ENCODE data around the gene HK3.
"Not testable (repeated sequence)": the region's sequence is repeated elsewhere in the genome, so short reads cannot be mapped to it uniquely, and the experiment has no call there.

The HK3 gene

GRCh38 chr5:176883700-176884570 is 15.2 kb downstream of the HK3 start:
- no peak for DNase-seq (ENCODE audit: extremely low read depth in 1 of 2, low read depth in 1 of 2)

DNA sequence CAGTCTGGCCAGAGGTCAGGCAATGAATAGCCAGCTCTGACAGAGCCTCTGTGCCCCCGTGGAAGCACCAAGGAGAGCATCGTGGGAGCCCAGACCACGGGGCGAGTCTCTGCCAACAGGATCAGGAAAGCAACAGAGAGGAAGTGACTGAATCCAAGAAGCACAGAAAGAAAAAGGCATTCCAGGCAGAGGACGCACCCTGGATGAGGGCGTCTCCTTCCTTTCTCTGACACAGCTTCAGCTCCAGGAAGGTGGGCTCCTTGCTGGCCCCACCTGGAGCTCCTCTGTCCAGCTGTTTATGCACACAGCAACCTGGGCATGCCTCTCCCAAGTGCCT is 16.6 kb downstream of the HK3 start:
- no peak for DNase-seq (ENCODE audit: extremely low read depth in 1 of 2, low read depth in 1 of 2)

DNA sequence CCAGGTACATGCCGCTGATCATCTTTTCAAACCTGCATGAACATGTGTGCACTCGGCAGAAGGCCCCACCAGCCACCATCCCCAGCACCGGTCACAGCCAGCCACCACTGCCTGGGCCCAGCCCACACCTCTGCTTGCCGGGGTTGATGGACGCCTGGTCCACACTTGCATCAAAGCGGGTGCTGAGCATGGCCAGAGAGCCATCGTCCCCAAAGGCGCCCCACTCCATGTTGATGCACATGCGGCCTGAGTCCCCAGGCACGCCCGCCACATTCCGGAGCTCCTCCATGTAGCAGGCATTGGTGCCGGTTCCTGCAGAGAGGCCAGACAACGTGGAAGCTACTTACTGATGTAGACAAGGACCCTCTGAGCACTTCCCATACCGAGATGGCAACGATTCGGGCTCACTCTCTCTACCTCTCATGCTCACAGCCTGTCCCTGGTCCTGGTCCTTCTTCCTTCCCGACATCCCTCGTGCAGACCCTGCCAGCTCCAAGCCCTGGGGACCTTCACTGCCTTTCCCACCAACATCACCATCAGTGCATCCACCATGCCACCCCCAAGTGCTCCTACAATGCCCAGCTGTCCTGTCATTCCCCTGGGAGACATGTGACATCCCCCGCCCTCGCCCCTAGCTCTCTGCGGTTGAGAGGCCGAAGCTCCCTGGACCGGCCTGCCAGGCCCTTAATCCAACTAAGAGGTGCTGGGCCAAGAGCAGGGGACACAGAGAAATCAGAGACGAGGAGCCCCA is 17.2 kb downstream of the HK3 start:
- DNase-seq (ENCODE audit: extremely low read depth in 1 of 2, low read depth in 1 of 2): no peak

GRCh38 chr5:176881021-176881749 is 18.0 kb downstream of the HK3 start:
- DNase-seq (ENCODE audit: extremely low read depth in 1 of 2, low read depth in 1 of 2): no peak

DNA sequence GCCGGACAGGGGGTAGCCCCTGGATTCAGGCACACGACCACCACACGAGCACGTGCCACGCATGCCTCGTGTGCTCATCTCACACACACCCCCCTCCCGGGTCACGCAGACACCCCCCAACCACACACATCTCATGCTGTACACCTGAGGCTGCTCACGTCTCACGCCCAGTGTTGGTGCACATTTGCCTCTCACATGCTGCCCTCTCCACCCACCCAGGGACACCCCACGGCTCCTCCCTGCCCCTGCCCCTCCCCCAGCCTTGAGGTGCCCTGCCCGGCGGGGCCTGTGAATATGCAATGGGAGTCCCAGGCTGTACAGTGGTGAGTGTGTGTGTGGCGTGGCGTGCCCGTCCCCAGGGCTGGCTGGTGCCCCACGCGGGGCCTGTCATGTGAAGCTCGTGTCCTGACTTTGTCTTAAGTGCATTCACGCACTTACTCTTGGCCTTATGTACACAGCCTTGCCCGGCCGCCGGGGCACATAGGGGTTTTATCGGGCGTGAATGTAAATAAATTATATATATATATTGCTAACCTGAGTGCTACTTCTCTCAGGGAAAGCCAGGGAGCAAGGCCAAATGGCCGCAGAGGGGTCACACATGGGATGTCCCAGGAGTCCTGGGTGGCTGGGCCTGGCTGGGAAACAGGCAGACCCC is 18.7 kb downstream of the HK3 start:
- DNase-seq (ENCODE audit: extremely low read depth in 1 of 2, low read depth in 1 of 2): no peak

DNA sequence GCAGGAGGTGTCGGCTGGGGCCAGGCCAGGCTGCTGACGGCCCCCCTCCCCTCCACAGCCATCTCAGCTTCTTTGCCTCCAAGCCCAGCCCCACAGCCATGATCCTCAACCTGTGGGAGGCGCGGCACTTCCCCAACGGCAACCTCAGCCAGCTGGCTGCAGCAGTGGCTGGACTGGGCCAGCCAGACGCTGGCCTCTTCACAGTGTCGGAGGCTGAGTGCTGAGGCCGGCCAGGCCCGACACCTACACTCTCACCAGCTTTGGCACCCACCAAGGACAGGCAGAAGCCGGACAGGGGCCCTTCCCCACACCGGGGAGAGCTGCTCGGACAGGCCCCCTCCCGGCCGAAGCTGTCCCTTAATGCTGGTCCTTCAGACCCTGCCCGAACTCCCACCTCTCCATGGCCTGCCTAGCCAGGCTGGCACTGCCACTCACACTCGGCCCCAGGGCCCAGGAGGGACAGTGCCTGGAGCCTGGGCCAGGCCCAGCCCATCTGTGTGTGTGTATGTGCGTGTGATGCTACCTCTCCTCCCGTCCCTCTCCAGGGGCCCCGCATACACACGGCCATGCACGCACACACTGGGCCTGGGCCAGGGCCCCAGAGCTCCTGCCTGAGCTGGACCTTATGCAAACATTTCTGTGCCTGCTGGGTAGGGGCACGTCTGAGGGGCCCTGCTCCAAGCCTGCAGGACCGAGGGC is 19.3 kb downstream of the HK3 start:
- no peak for DNase-seq (ENCODE audit: extremely low read depth in 1 of 2, low read depth in 1 of 2)

GRCh38 chr5:176878906-176879662 is 20.1 kb downstream of the HK3 start:
- DNase-seq (ENCODE audit: extremely low read depth in 1 of 2, low read depth in 1 of 2): no peak

GRCh38 chr5:176878463-176878862 is 20.7 kb downstream of the HK3 start:
- DNase-seq (ENCODE audit: extremely low read depth in 1 of 2, low read depth in 1 of 2): no peak

GRCh38 chr5:176877793-176878331 is 21.3 kb downstream of the HK3 start:
- DNase-seq (ENCODE audit: extremely low read depth in 1 of 2, low read depth in 1 of 2): no peak

- no peak for DNase-seq (ENCODE audit: extremely low read depth in 1 of 2, low read depth in 1 of 2)
These were observed 22.4 kb downstream of the HK3 start for GRCh38 chr5:176876506-176877431.

DNA sequence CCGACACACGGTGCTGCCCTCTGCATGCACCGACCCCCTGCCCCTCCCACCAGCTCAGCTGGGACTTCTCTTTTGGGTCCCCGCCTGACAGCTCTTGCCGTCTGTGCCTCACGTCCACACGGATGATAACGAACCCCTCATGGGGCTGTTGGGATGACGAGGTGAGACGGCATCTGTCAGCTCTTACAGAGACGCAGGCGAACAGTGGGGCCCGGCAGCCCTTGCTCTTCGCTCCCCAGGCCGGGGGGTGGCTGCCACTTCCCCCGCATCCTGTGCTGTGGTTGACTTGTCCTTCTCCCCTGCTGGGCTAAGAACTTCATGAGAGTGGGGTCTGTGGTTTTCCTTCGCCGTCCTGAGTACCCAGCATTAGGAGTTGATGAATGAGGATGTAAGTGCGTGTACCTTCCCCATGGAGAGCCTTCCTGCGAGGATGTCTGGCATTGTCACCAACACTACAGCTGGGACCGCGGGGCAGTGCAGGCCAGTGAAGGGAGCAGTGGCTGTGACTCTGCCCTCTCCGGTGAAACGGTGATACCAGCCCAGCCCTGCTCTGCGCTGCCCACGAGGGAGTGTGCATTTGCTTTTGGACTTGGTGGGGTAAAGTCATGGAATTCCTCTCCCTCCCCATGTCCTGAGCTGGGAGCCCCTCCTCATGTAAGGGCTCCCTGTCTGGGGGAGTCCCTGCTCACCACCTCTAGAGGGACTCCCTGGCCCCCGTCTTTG is 23.2 kb downstream of the HK3 start:
- no peak for DNase-seq (ENCODE audit: extremely low read depth in 1 of 2, low read depth in 1 of 2)

DNA sequence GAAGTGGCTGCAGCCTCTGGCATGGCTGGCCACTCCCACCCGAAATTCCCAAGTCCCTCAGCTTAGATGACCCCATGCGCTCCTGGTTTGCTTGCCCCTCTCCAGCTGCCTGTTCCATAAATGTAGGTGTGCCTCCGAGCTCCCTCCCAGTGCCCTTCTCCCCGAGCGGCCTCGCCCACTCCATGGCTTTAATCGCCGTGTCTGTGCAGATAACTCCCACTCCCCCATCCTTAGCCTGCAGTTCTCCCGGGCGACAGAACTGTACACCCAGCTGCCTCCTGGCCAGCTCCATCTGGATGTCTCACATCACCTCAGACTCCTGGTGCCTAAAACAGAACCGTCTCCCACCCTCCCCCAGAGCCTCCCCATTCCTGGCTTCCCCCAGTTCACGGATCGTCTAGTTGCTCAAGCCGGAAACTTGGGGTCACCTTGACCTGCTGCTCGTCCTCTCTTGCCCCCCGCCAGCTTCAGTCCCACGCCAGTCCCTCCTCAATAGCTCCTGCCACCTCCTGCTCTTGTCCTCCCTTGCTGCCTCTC is 24.1 kb downstream of the HK3 start:
- DNase-seq (ENCODE audit: extremely low read depth in 1 of 2, low read depth in 1 of 2): no peak

DNA sequence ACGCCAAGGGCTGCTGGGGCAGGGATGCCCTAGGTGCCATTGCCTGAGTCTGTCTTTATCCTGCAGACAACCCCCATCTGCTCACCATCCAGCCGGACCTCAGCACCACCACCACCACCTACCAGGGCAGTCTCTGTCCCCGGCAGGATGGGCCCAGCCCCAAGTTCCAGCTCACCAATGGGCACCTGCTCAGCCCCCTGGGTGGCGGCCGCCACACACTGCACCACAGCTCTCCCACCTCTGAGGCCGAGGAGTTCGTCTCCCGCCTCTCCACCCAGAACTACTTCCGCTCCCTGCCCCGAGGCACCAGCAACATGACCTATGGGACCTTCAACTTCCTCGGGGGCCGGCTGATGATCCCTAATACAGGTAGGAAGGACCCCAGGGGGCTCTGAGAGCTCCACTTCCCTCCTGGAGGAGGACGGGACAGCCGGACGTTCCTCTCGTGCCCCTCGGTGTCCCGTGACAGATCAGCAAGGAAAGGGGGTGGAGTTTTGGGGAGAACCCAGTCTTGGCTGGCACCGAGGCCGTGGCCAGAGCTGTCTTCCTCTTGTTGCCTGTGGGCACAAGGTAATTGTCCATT is 24.9 kb downstream of the HK3 start:
- no peak for DNase-seq (ENCODE audit: extremely low read depth in 1 of 2, low read depth in 1 of 2)

DNA sequence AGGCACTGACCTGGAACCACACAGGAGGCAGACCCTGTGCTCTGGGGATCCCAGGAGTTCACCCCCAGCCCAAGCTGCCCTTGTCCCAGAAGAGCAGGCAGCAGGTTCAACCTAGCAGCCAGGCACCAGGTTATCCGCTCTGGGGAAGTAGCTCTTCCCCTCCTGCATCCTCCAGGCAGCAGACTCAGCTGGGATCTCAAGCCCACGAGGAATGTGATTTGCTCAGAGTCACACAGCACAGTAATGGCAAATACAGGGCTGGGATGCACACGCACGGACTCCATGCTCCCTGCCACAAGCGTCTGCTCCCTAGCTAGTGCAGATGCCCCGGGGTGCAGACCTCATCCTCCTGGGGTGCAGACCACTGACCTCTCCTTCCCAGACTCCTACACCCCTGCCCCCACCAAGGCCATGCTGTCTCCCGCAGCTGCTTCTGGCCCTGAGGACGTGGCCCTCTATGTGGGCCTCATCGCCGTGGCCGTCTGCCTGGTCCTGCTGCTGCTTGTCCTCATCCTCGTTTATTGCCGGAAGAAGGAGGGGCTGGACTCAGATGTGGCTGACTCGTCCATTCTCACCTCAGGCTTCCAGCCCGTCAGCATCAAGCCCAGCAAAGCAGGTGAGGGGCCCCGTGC is 25.5 kb downstream of the HK3 start:
- DNase-seq (ENCODE audit: extremely low read depth in 1 of 2, low read depth in 1 of 2): no peak

GRCh38 chr5:176873011-176873410 is 26.1 kb downstream of the HK3 start:
- DNase-seq (ENCODE audit: extremely low read depth in 1 of 2, low read depth in 1 of 2): not testable (repeated sequence)

GRCh38 chr5:176872586-176872985 is 26.6 kb downstream of the HK3 start:
- not testable (repeated sequence) for DNase-seq (ENCODE audit: extremely low read depth in 1 of 2, low read depth in 1 of 2)

DNA sequence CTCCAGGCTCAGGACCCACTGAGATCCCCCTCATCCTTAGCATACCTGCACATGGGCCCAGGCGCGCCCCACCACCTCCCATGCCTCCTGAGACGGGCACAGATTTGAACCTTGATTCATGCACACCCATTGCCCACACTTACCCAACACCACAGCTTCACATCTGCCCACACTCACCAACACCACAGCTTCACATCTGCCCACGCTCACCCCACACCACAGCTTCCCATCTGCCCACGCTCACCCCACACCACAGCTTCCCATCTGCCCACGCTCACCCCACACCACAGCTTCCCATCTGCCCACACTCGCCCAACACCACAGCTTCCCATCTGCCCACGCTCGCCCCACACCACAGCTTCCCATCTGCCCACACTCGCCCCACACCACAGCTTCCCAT is 28.5 kb downstream of the HK3 start:
- DNase-seq (ENCODE audit: extremely low read depth in 1 of 2, low read depth in 1 of 2): not testable (repeated sequence)

All from activated CD8-positive, alpha-beta memory T cell treated with anti-CD3 and anti-CD28 coated beads for 1 hour (primary cell).